H1 (cell line): ENCODE measurements around the gene USP37. TPM values are rescaled to one million over a fixed set of nuclear protein-coding genes. Genes with fewer than 3 reads are reported as not detected.

ENCODE experiments used
- CTCF ChIA-PET: fragments of 300-600 bp; sonication (Branson Sonifier 250); formaldehyde crosslinking; loops from one replicate; lab custom pipeline; 2021; ENCODE audit not compliant: partially characterized antibody; lab: Charles Lee
- POLR2A ChIA-PET: fragments of 300-600 bp; sonication (Branson Sonifier 250); formaldehyde crosslinking; loops from one replicate; lab custom pipeline; 2021; ENCODE audit warnings: inconsistent platforms; ENCODE audit not compliant: partially characterized antibody; lab: Charles Lee
- DNase-seq, 2 experiments: peaks; one replicate each; pipeline versions ENCODE4 v3.0.0 to v3.0.0-alpha.2; 2010 to 2022; ENCODE audit warnings: low spot score in 2 of 2, low read depth in 1 of 2, mixed read lengths in 1 of 2
- FAIRE-seq: peaks from 2 replicates; lab custom pipeline; 2011; peaks lifted over from hg19 to GRCh38; lab: Jason Lieb, UNC
- H2AFZ ChIP-seq: 2 replicates; pipeline ENCODE4 v1.8.1; 2012; ENCODE audit warnings: low read length, inconsistent platforms
- H2AK5ac ChIP-seq: 2 replicates; pipeline ENCODE4 v1.6.1; 2013; ENCODE audit warnings: low read depth, low read length
- H2BK120ac ChIP-seq: replicated peaks from 2 replicates; pipeline ENCODE3; 2013; ENCODE audit warnings: low read depth, low read length, inconsistent platforms
- H2BK12ac ChIP-seq: 2 replicates; pipeline ENCODE4 v1.6.1; 2013; ENCODE audit warnings: low read depth, low read length
- H2BK15ac ChIP-seq: 2 replicates; pipeline ENCODE4 v1.6.1; 2013; ENCODE audit warnings: low read length
- H2BK20ac ChIP-seq: 2 replicates; pipeline ENCODE4 v1.6.1; 2013; ENCODE audit warnings: low read length
- H2BK5ac ChIP-seq: 2 replicates; pipeline ENCODE4 v1.6.1; 2013; ENCODE audit warnings: low read depth, low read length
- H3K14ac ChIP-seq: 2 replicates; pipeline ENCODE4 v1.6.1; 2013; ENCODE audit warnings: inconsistent platforms; ENCODE audit not compliant: insufficient read length
- H3K18ac ChIP-seq: 2 replicates; pipeline ENCODE4 v1.6.1; 2013; ENCODE audit warnings: low read length; ENCODE audit errors: extremely low read depth
- H3K23ac ChIP-seq: 2 replicates; pipeline ENCODE4 v1.6.1; 2013; ENCODE audit warnings: inconsistent platforms; ENCODE audit not compliant: insufficient read length
- H3K23me2 ChIP-seq: 2 replicates; pipeline ENCODE4 v1.6.1; 2013; ENCODE audit warnings: low read depth, low read length
- H3K27ac ChIP-seq: 2 replicates; pipeline ENCODE4 v1.6.1; 2011; ENCODE audit warnings: low read depth, low read length, inconsistent platforms
- H3K27me3 ChIP-seq, 4 experiments: replicated peaks in 1 of 4; 1 replicate in 1 of 4; 2 replicates in 3 of 4; pipeline versions ENCODE4 v1.6.1 to v1.8.1; 2011 to 2013; ENCODE audit warnings: low read length in 3 of 4, mild to moderate bottlenecking in 3 of 4, inconsistent platforms in 2 of 4, mixed read lengths in 2 of 4, moderate library complexity in 1 of 4; ENCODE audit not compliant: control insufficient read depth in 3 of 4, insufficient read depth in 3 of 4; ENCODE audit errors: extremely low read depth in 1 of 4
- H3K36me3 ChIP-seq, 4 experiments: 2 replicates each; pipeline versions ENCODE4 v1.6.1 to v1.8.1; 2011 to 2013; ENCODE audit warnings: mild to moderate bottlenecking in 4 of 4, low read length in 3 of 4, moderate library complexity in 2 of 4, control low read depth in 1 of 4, inconsistent platforms in 1 of 4; ENCODE audit not compliant: insufficient read depth in 4 of 4, control insufficient read depth in 2 of 4
- H3K4ac ChIP-seq: replicated peaks from 2 replicates; pipeline ENCODE3; 2013; ENCODE audit warnings: low read length, low read depth, mixed read lengths, inconsistent platforms; ENCODE audit not compliant: insufficient read length
- H3K4me1 ChIP-seq, 4 experiments: replicated peaks in 1 of 4; 1 replicate in 1 of 4; 2 replicates in 3 of 4; pipeline versions ENCODE4 v1.6.1 to v1.8.1; 2011 to 2013; ENCODE audit warnings: low read length in 3 of 4, inconsistent platforms in 2 of 4, mixed read lengths in 1 of 4; ENCODE audit not compliant: insufficient read depth in 4 of 4, control insufficient read depth in 3 of 4
- H3K4me2 ChIP-seq, 2 experiments: 2 replicates each; pipeline versions ENCODE4 v1.6.1 to v1.8.1; 2011 to 2013; ENCODE audit warnings: low read depth in 2 of 2, low read length in 2 of 2, control low read depth in 1 of 2, inconsistent platforms in 1 of 2, mild to moderate bottlenecking in 1 of 2; ENCODE audit not compliant: insufficient read depth in 1 of 2
- H3K4me3 ChIP-seq, 4 experiments: fragments of 200-600, 300-600 bp in 1 of 4; sonication (generic), shearing (Covaris generic), sonication (Bioruptor Twin) in 1 of 4; 2 replicates each; pipeline versions ENCODE4 v1.5.1 to v1.8.1; 2011 to 2016; ENCODE audit warnings: low read length in 4 of 4, low read depth in 3 of 4, control low read depth in 2 of 4, inconsistent platforms in 2 of 4, mild to moderate bottlenecking in 2 of 4, mixed read lengths in 1 of 4, moderate library complexity in 1 of 4; ENCODE audit not compliant: insufficient read depth in 2 of 4; ENCODE audit errors: extremely low read depth in 1 of 4
- H3K56ac ChIP-seq: replicated peaks from 2 replicates; pipeline ENCODE3; 2013; ENCODE audit warnings: low read depth, mild to moderate bottlenecking, mixed read lengths, low read length, inconsistent platforms; ENCODE audit not compliant: insufficient read length
- H3K79me1 ChIP-seq: 2 replicates; pipeline ENCODE4 v1.6.1; 2013; ENCODE audit warnings: low read depth, low read length, control low read depth
- H3K79me2 ChIP-seq, 2 experiments: 2 replicates each; pipeline versions ENCODE4 v1.6.1 to v1.8.1; 2012 to 2013; ENCODE audit warnings: low read length in 2 of 2, mild to moderate bottlenecking in 2 of 2, inconsistent platforms in 1 of 2; ENCODE audit not compliant: insufficient read depth in 2 of 2, control insufficient read depth in 1 of 2
- H3K9ac ChIP-seq, 4 experiments: replicated peaks in 1 of 4; 1 replicate in 1 of 4; 2 replicates in 3 of 4; pipeline versions ENCODE4 v1.6.1 to v1.8.1; 2011 to 2013; ENCODE audit warnings: low read depth in 3 of 4, low read length in 3 of 4, control low read depth in 2 of 4, mild to moderate bottlenecking in 2 of 4, moderate library complexity in 2 of 4, inconsistent platforms in 1 of 4; ENCODE audit errors: extremely low read depth in 1 of 4
- H3K9me3 ChIP-seq, 2 experiments: 2 replicates each; pipeline versions ENCODE4 v1.6.1 to v1.8.1; 2012 to 2013; ENCODE audit warnings: mild to moderate bottlenecking in 2 of 2, moderate library complexity in 2 of 2, control low read depth in 1 of 2, inconsistent platforms in 1 of 2, low read depth in 1 of 2, low read length in 1 of 2, mixed read lengths in 1 of 2; ENCODE audit not compliant: insufficient read depth in 2 of 2
- H4K20me1 ChIP-seq, 2 experiments: replicated peaks in 1 of 2; 2 replicates each; pipeline versions ENCODE3 to v1.8.1; 2011 to 2013; ENCODE audit warnings: inconsistent platforms in 2 of 2, low read length in 2 of 2, mild to moderate bottlenecking in 1 of 2; ENCODE audit not compliant: insufficient read depth in 2 of 2, control insufficient read depth in 1 of 2
- H4K5ac ChIP-seq: 2 replicates; pipeline ENCODE4 v1.6.1; 2013; ENCODE audit warnings: low read length, low read depth, mixed read lengths, inconsistent platforms; ENCODE audit not compliant: insufficient read length
- H4K8ac ChIP-seq: 2 replicates; pipeline ENCODE4 v1.8.0; 2013; ENCODE audit warnings: mild to moderate bottlenecking, moderate library complexity, low read length, inconsistent platforms; ENCODE audit not compliant: insufficient read depth; ENCODE audit errors: extremely low read depth
- H4K91ac ChIP-seq: replicated peaks from 2 replicates; pipeline ENCODE3; 2013; ENCODE audit warnings: low read length, mixed read lengths, inconsistent platforms; ENCODE audit not compliant: insufficient read length
- EGR1 ChIP-seq: IDR thresholded peaks from 2 replicates; pipeline ENCODE4 v1.6.1; 2011; ENCODE audit warnings: low read depth, low read length, borderline replicate concordance
- FOSL1 ChIP-seq: IDR thresholded peaks from 2 replicates; pipeline ENCODE4 v1.6.1; 2011; ENCODE audit warnings: mild to moderate bottlenecking, low read depth, low read length, moderate library complexity; ENCODE audit not compliant: insufficient read depth
- NRF1 ChIP-seq: IDR thresholded peaks from 2 replicates; pipeline ENCODE4 v1.6.1; 2011; ENCODE audit warnings: mild to moderate bottlenecking, low read depth, low read length, improper control_type of control experiment
- WGBS, 2 experiments: shearing (Covaris generic) in 1 of 2; methylation state at CpG; one replicate each; pipeline versions ENCODE4 v1.1.6 to v1.1.7; 2013 to 2015; ENCODE audit warnings: low lambda C conversion rate in 2 of 2, mixed read lengths in 2 of 2, inconsistent platforms in 1 of 2, low coverage in 1 of 2, missing lambda C conversion rate in 1 of 2; ENCODE audit not compliant: insufficient replicate concordance in 2 of 2, insufficient coverage in 1 of 2, insufficient read length in 1 of 2; ENCODE audit errors: extremely low coverage in 1 of 2, missing lambda C conversion rate in 1 of 2; 5-methylcytosine and 5-hydroxymethylcytosine counted together
- polyA plus RNA-seq, 7 experiments: library from polyadenylated mRNA; depleted of rRNA in 3 of 7; stranded (reverse) in 5 of 7; unstranded in 2 of 7; fragments of >200 nt in 5 of 7; fragments of 200-250 nt in 2 of 7; gene quantifications; 1 replicate in 5 of 7; 2 replicates in 1 of 7; 4 replicates in 1 of 7; pipeline versions ENCODE4 v1.2.1 to v1.2.3, GENCODE V29; 2011 to 2013; ENCODE audit warnings: missing spikeins in 2 of 7, mixed read lengths in 2 of 7
- total RNA-seq: library from RNA; stranded (reverse); fragmentation: NEBNext Ultra II Directional; extraction: Animal tissue kit (Norgen Biotek cat#: 25700); gene quantifications from 2 replicates; pipeline ENCODE4 v1.2.1, GENCODE V29; 2021

The USP37 gene
- total and polyA plus RNA-seq, 2 of the 8 experiments (the other 6 are each of a cell fraction or from before 2014, with no cell fraction given): 3.8 to 29.1 TPM

DNA sequence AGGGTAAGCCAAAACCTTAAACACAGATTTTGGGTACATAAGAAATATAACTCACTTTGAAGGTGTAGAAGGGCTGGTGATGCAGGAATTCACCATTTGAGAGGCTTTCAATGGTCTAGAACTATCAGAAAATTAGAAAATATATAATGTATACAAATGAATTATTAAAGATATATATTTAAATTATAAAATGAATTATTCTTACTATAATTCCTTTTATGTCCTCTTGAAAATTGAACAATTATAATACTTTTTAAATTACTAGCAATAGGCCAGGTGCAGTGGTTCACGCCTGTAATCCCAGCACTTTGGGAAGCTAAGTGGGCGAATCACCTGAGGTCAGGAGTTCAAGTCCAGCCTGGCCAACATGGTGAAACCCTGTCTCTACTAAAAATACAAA, 88.6 kb downstream of the USP37 start:
- H3K79me2 ChIP-seq: no peaks in the 10 kb centered on the region
- no peak overlapping the region for H2AK5ac ChIP-seq
- no peaks in the 10 kb centered on the region for H3K4me1 ChIP-seq
- ChIA-PET CTCF (interaction anchor here (1.3 kb wide), 1 partner anchor 38 kb away, joined by 3 read pairs; no protein-coding TSS in a partner anchor), POLR2A (no interaction called here)
- H2BK12ac ChIP-seq: no peak overlapping the region
- H3K18ac ChIP-seq: no peak overlapping the region
- no peak overlapping the region for H2BK20ac ChIP-seq
- H4K5ac ChIP-seq: no peak overlapping the region
- H2BK120ac ChIP-seq: no peak overlapping the region
- no peak overlapping the region for H3K27ac ChIP-seq
- no peak for DNase-seq
- no peaks in the 10 kb centered on the region for H4K20me1 ChIP-seq
- WGBS, 2 experiments: 89% methylated on average over 2 of the region's 2 CpGs; no CpG with 5 or more reads in 1 of the 2 experiments
- no peak overlapping the region for H4K91ac ChIP-seq
- H3K79me1 ChIP-seq: no peaks in the 10 kb centered on the region
- no peak overlapping the region for H3K56ac ChIP-seq
- no peak overlapping the region for H3K4me2 ChIP-seq
- H3K23me2 ChIP-seq: no peaks in the 10 kb centered on the region
- H3K23ac ChIP-seq: no peak overlapping the region
- H3K27me3 ChIP-seq: no peaks in the 10 kb centered on the region
- no peak overlapping the region for H3K4ac ChIP-seq
- H3K9ac ChIP-seq: no peak overlapping the region
- no peaks in the 10 kb centered on the region for H3K9me3 ChIP-seq
- H3K14ac ChIP-seq: no peak overlapping the region
- H2BK5ac ChIP-seq: no peak overlapping the region
- no peak for FAIRE-seq
- H3K4me3 ChIP-seq: no peak overlapping the region
- no peak overlapping the region for H4K8ac ChIP-seq
- H2BK15ac ChIP-seq: no peak overlapping the region
- H3K36me3 ChIP-seq: peaks cover 9 to 50% (median 22%) of the 10 kb centered on the region in 4 experiments
- no peak overlapping the region for H2AFZ ChIP-seq
- TF ChIP-seq EGR1 (no peak), FOSL1 (no peak), NRF1 (no peak)
